Measurements from ENCODE around the gene CABYR. TPM values are rescaled to one million over a fixed set of nuclear protein-coding genes. Genes with fewer than 3 reads are reported as not detected.

The CABYR gene
- total RNA-seq, 4 donors from 2014 or later, result 1.7 to 6.7 (median 3.3) TPM

- no peaks in the 10 kb centered on the region for H3K9me3 ChIP-seq
- peaks cover 0 to 67% of the 10 kb centered on the region in 2 donors for H3K36me3 ChIP-seq
- peak; percentile 55 for ATAC-seq
Observed at GRCh38 chr18:24118750-24119577, 19.9 kb upstream of the CABYR start.

GRCh38 chr18:24120676-24121075 lies 18.2 kb upstream of the CABYR start:
- Histone ChIP-seq H3K27ac (no peak overlapping the region), H3K9me3 (no peaks in the 10 kb centered on the region), H3K36me3 (peaks cover 0 to 69% of the 10 kb centered on the region in 2 donors), H3K27me3 (no peaks in the 10 kb centered on the region), H3K4me1 (peaks cover 0 to 7% (median 0%) of the 10 kb centered on the region in 3 donors), H3K4me3 (no peak overlapping the region)
- TF ChIP-seq POLR2AphosphoS5 (IDR thresholded peaks at IDR 0.05) (no peak), CTCF (IDR thresholded peaks at IDR 0.05) (no peak), POLR2A (IDR thresholded peaks at IDR 0.05) (no peak), EP300 (IDR thresholded peaks at IDR 0.05) (no peak)
- WGBS, 2 donors (ENCODE audit: low coverage in 1 of 2), result 87 to 96% methylated on average over 4 of the region's 4 CpGs
- no peak for ATAC-seq

More at GRCh38 chr18:24118750-24119577, 19.9 kb upstream of the CABYR start:
- peak; percentile 85 to 97 (median 91) for TF ChIP-seq CTCF (IDR thresholded peaks at IDR 0.05)
- no peak for TF ChIP-seq POLR2A (IDR thresholded peaks at IDR 0.05)
- H3K4me3 ChIP-seq, result no peak overlapping the region
- 40 to 48% methylated on average over 5 to 7 of the region's 8 CpGs for WGBS, 2 donors (ENCODE audit: low coverage in 1 of 2)
- H3K27me3 ChIP-seq, result no peaks in the 10 kb centered on the region
- H3K27ac ChIP-seq, result no peak overlapping the region
- peaks cover 0 to 7% (median 0%) of the 10 kb centered on the region in 3 donors for H3K4me1 ChIP-seq

GRCh38 chr18:24121625-24122024 lies 17.2 kb upstream of the CABYR start:
- Histone ChIP-seq H3K4me3 (no peak overlapping the region), H3K36me3 (peaks cover 0 to 70% of the 10 kb centered on the region in 2 donors), H3K27ac (no peak overlapping the region), H3K9me3 (no peaks in the 10 kb centered on the region), H3K4me1 (peaks cover 0 to 7% (median 0%) of the 10 kb centered on the region in 3 donors), H3K27me3 (no peaks in the 10 kb centered on the region)
- 75 to 95% methylated on average over 1 to 2 of the region's 2 CpGs for WGBS, 2 donors (ENCODE audit: low coverage in 1 of 2)
- no peak for ATAC-seq
- no peak for TF ChIP-seq POLR2A (IDR thresholded peaks at IDR 0.05)
- TF ChIP-seq POLR2AphosphoS5 (IDR thresholded peaks at IDR 0.05), result no peak
- no peak for TF ChIP-seq CTCF (IDR thresholded peaks at IDR 0.05)
- TF ChIP-seq EP300 (IDR thresholded peaks at IDR 0.05), result no peak

- Histone ChIP-seq H3K4me1 (no peaks in the 10 kb centered on the region), H3K4me3 (no peak overlapping the region), H3K36me3 (peaks cover 0 to 73% of the 10 kb centered on the region in 2 donors), H3K9me3 (no peaks in the 10 kb centered on the region), H3K27ac (no peak overlapping the region), H3K27me3 (no peaks in the 10 kb centered on the region)
- 70% methylated on average over 3 of the region's 3 CpGs for WGBS, 2 donors (ENCODE audit: low coverage in 1 of 2)
- TF ChIP-seq CTCF (IDR thresholded peaks at IDR 0.05) (no peak), POLR2A (IDR thresholded peaks at IDR 0.05) (no peak), EP300 (IDR thresholded peaks at IDR 0.05) (no peak), POLR2AphosphoS5 (IDR thresholded peaks at IDR 0.05) (no peak)
- ATAC-seq, result no peak
Observed at GRCh38 chr18:24126155-24126961, 12.5 kb upstream of the CABYR start.
